Prostate gland (tissue), 2 donors: ENCODE measurements around the gene MMP14. TPM values are rescaled to one million over a fixed set of nuclear protein-coding genes. Genes with fewer than 3 reads are reported as not detected.

Experiments used
- DNase-seq: peaks from one replicate; pipeline ENCODE4 v3.0.0-alpha.2; 2019; ENCODE audit warnings: low spot score
- H3K27ac ChIP-seq, 2 donors: fragments of 200-600 bp; sonication (generic); 2 replicates each; pipeline ENCODE4 v1.5.1; 2017 to 2019
- H3K27me3 ChIP-seq: fragments of 200-600 bp; sonication (generic); replicated peaks from 2 replicates; pipeline ENCODE4 v1.5.1; 2019; ENCODE audit not compliant: insufficient read depth
- H3K36me3 ChIP-seq, 2 donors: fragments of 200-600 bp; sonication (generic); 1 replicate in 1 of 2; 2 replicates in 1 of 2; pipeline versions ENCODE4 v1.5.1 to v1.8.1; 2017 to 2019
- H3K4me1 ChIP-seq: fragments of 200-600 bp; sonication (generic); replicated peaks from 2 replicates; pipeline ENCODE4 v1.5.1; 2019
- H3K4me3 ChIP-seq, 2 donors: fragments of 200-600 bp; sonication (generic); 2 replicates each; pipeline ENCODE4 v1.5.1; 2017 to 2019
- H3K9me3 ChIP-seq: fragments of 200-600 bp; sonication (generic); 2 replicates; pipeline ENCODE4 v1.5.1; 2017
- POLR2A ChIP-seq: fragments of 450-650 bp; IDR thresholded peaks from one replicate; pipeline ENCODE4 v1.6.1; 2016; ENCODE audit warnings: antibody characterized with exemption, mild to moderate bottlenecking
- POLR2AphosphoS5 ChIP-seq: sonication (generic); formaldehyde crosslinking; IDR thresholded peaks from one replicate; pipeline ENCODE4 v1.6.1; 2017; ENCODE audit warnings: antibody characterized with exemption
- WGBS: methylation state at CpG from one replicate; pipeline ENCODE4 v1.1.5; 2018; 5-methylcytosine and 5-hydroxymethylcytosine counted together
- intact Hi-C: fragments of 100-400 bp; cut with DNase I; formaldehyde crosslinking; loops from one replicate; pipeline ENCODE4 v1.14.2; 2022
- total RNA-seq, 2 donors: library from RNA; depleted of rRNA; stranded (reverse); fragments of >200 nt; gene quantifications; one replicate each; pipeline ENCODE4 v1.1.0, GENCODE V29; 2016
- TF ChIP-seq, protein P1 (sequence below), 4 experiments: fragments of 200-600 bp in 2 of 4; fragments of 450-650 bp in 2 of 4; sonication (generic) in 2 of 4; IDR thresholded peaks; 1 replicate in 3 of 4; 2 replicates in 1 of 4; pipeline ENCODE4 v1.5.1; 2016 to 2019; ENCODE audit warnings: antibody characterized with exemption in 4 of 4, mild to moderate bottlenecking in 2 of 4, moderate library complexity in 2 of 4

Gene MMP14
- total RNA-seq, 2 donors from 2014 or later = 64.9 to 90.4 TPM

GRCh38 chr14:22820731-22821130 lies 15.7 kb upstream of the MMP14 start:
- no peak for DNase-seq
- no peak overlapping the region for H3K27ac ChIP-seq
- TF ChIP-seq POLR2A (no peak), POLR2AphosphoS5 (no peak)
- TF ChIP-seq, protein P1, sequence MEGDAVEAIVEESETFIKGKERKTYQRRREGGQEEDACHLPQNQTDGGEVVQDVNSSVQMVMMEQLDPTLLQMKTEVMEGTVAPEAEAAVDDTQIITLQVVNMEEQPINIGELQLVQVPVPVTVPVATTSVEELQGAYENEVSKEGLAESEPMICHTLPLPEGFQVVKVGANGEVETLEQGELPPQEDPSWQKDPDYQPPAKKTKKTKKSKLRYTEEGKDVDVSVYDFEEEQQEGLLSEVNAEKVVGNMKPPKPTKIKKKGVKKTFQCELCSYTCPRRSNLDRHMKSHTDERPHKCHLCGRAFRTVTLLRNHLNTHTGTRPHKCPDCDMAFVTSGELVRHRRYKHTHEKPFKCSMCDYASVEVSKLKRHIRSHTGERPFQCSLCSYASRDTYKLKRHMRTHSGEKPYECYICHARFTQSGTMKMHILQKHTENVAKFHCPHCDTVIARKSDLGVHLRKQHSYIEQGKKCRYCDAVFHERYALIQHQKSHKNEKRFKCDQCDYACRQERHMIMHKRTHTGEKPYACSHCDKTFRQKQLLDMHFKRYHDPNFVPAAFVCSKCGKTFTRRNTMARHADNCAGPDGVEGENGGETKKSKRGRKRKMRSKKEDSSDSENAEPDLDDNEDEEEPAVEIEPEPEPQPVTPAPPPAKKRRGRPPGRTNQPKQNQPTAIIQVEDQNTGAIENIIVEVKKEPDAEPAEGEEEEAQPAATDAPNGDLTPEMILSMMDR (IDR thresholded peaks at IDR 0.05) = no peak
- no peak overlapping the region for H3K4me3 ChIP-seq
- no peaks in the 10 kb centered on the region for H3K4me1 ChIP-seq
- intact Hi-C loops = loop anchor here (10.0 kb wide), 1 partner anchor 166 kb away; no protein-coding TSS in a partner anchor
- WGBS = 91% methylated on average over 1 of the region's 1 CpG
- H3K36me3 ChIP-seq = no peaks in the 10 kb centered on the region
- no peaks in the 10 kb centered on the region for H3K27me3 ChIP-seq
- no peaks in the 10 kb centered on the region for H3K9me3 ChIP-seq

GRCh38 chr14:22821193-22822015 lies 15.0 kb upstream of the MMP14 start:
- H3K9me3 ChIP-seq = no peaks in the 10 kb centered on the region
- intact Hi-C loops = loop anchor here (2.0 to 10.0 kb wide), 2 partner anchors 31 to 167 kb away; no protein-coding TSS in a partner anchor
- no peaks in the 10 kb centered on the region for H3K36me3 ChIP-seq
- TF ChIP-seq, protein P1 (IDR thresholded peaks at IDR 0.05) = no peak
- TF ChIP-seq POLR2A = no peak
- TF ChIP-seq POLR2AphosphoS5 = no peak
- no peaks in the 10 kb centered on the region for H3K4me1 ChIP-seq
- DNase-seq = no peak
- no peak overlapping the region for H3K27ac ChIP-seq
- no peaks in the 10 kb centered on the region for H3K27me3 ChIP-seq
- no peak overlapping the region for H3K4me3 ChIP-seq
- WGBS = 82% methylated on average over 24 of the region's 24 CpGs

DNA sequence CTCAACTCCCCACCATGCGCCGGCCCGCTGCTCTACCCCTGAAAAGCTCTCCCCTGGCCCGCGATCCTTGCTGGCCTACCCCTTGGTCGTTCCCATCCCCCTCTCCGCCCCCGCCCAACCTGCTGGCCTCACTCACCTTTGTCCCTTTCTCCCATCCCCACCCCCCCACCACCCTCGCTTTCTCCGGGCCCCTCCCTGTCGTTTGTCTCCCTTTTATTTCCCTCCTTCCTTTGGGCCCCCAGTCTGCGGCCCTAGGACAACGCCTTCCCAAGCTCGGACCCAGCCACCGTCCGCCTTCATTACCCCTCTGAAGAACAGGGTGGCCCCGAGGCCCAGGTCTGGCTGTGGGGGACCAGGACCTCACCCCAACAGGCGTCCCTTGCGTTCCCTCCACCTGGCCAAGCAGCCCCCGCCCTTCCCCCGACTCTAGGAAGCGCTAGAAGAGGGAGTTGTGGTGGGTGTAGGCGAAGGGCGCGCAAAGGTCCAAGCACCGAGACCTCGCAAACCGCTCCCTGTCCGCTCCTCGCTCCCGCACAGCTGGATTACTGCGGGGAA lies 14.3 kb upstream of the MMP14 start:
- no peaks in the 10 kb centered on the region for H3K27me3 ChIP-seq
- no peaks in the 10 kb centered on the region for H3K9me3 ChIP-seq
- no peaks in the 10 kb centered on the region for H3K36me3 ChIP-seq
- no peak for DNase-seq
- intact Hi-C loops = loop anchor here (2.0 to 10.0 kb wide), 2 partner anchors 31 to 167 kb away; no protein-coding TSS in a partner anchor
- 69% methylated on average over 32 of the region's 32 CpGs for WGBS
- no peaks in the 10 kb centered on the region for H3K4me1 ChIP-seq
- TF ChIP-seq POLR2A = no peak
- no peak for TF ChIP-seq POLR2AphosphoS5
- TF ChIP-seq, protein P1 (IDR thresholded peaks at IDR 0.05) = no peak
- peak overlapping the region; percentile 21 to 23 for H3K4me3 ChIP-seq
- H3K27ac ChIP-seq = peak overlapping the region in 1 of 2 donors; percentile 56

GRCh38 chr14:22822571-22823098 lies 13.8 kb upstream of the MMP14 start:
- intact Hi-C loops = loop anchor here (2.0 to 10.0 kb wide), 2 partner anchors 30 to 168 kb away; no protein-coding TSS in a partner anchor

More at GRCh38 chr14:22822571-22823098, 13.8 kb upstream of the MMP14 start:
- Histone ChIP-seq H3K27ac (peak overlapping the region in 1 of 2 donors; percentile 56), H3K27me3 (no peaks in the 10 kb centered on the region), H3K36me3 (no peaks in the 10 kb centered on the region), H3K4me3 (peak overlapping the region; percentile 21 to 23), H3K9me3 (no peaks in the 10 kb centered on the region), H3K4me1 (no peaks in the 10 kb centered on the region)
- peak; percentile 62 for DNase-seq
- WGBS = 2% methylated on average over 34 of the region's 34 CpGs
- TF ChIP-seq POLR2AphosphoS5 (peak; percentile 32), POLR2A (no peak)
- TF ChIP-seq, protein P1 (IDR thresholded peaks at IDR 0.05) = peak; percentile 65 to 87 (median 82)
